Measurements from ENCODE around the gene C1R. TPM values are rescaled to one million over a fixed set of nuclear protein-coding genes. Genes with fewer than 3 reads are reported as not detected.

Gene C1R
- total RNA-seq, 4 donors from 2014 or later: 47.5 to 97.8 (median 74.9) TPM

GRCh38 chr12:7136676-7137075, 44.4 kb upstream of the C1R start:
- DNase-seq (no peak), ATAC-seq (no peak)
- Histone ChIP-seq H3K4me1 (no peaks in the 10 kb centered on the region), H3K36me3 (no peaks in the 10 kb centered on the region), H3K4me3 (no peak overlapping the region), H3K27ac (no peak overlapping the region), H3K27me3 (peaks cover 0 to 4% (median 0%) of the 10 kb centered on the region in 3 donors), H3K9me3 (no peaks in the 10 kb centered on the region)
- in situ Hi-C loops (cut with MboI; ENCODE audit: low sequenced_read_pairs in 4 of 4): no loop called here
- TF ChIP-seq POLR2A (IDR thresholded peaks at IDR 0.05) (no peak), CTCF (IDR thresholded peaks at IDR 0.05 in 4 of 5, conservative IDR thresholded peaks at IDR 0.05 in 1 of 5) (no peak)
- intact Hi-C loops (cut with DNase I; ENCODE audit: low total_unique reads): no loop called here

GRCh38 chr12:7136071-7136470, 43.8 kb upstream of the C1R start:
- H3K36me3 ChIP-seq: no peaks in the 10 kb centered on the region
- intact Hi-C loops (cut with DNase I; ENCODE audit: low total_unique reads) (no loop called here), in situ Hi-C loops (cut with MboI; ENCODE audit: low sequenced_read_pairs in 4 of 4) (no loop called here)
- no peak overlapping the region for H3K27ac ChIP-seq
- DNase-seq: no peak
- no peak overlapping the region for H3K4me3 ChIP-seq
- no peaks in the 10 kb centered on the region for H3K9me3 ChIP-seq
- H3K4me1 ChIP-seq: no peaks in the 10 kb centered on the region
- H3K27me3 ChIP-seq: peaks cover 0 to 6% (median 0%) of the 10 kb centered on the region in 3 donors
- TF ChIP-seq CTCF (IDR thresholded peaks at IDR 0.05 in 4 of 5, conservative IDR thresholded peaks at IDR 0.05 in 1 of 5): no peak
- TF ChIP-seq POLR2A (IDR thresholded peaks at IDR 0.05): no peak
- no peak for ATAC-seq

GRCh38 chr12:7134396-7135166, 42.3 kb upstream of the C1R start:
- in situ Hi-C loops (cut with MboI; ENCODE audit: low sequenced_read_pairs in 4 of 4) (no loop called here), intact Hi-C loops (cut with DNase I; ENCODE audit: low total_unique reads) (no loop called here)
- Histone ChIP-seq H3K4me3 (no peak overlapping the region), H3K36me3 (no peaks in the 10 kb centered on the region), H3K9me3 (no peaks in the 10 kb centered on the region), H3K27ac (no peak overlapping the region), H3K27me3 (peaks cover 7 to 19% (median 13%) of the 10 kb centered on the region in 3 donors), H3K4me1 (peaks cover 8 to 11% of the 10 kb centered on the region in 2 donors)
- DNase-seq (no peak), ATAC-seq (no peak)
- TF ChIP-seq POLR2A (IDR thresholded peaks at IDR 0.05) (no peak), CTCF (IDR thresholded peaks at IDR 0.05 in 4 of 5, conservative IDR thresholded peaks at IDR 0.05 in 1 of 5) (no peak)

GRCh38 chr12:7131502-7131866, 39.2 kb upstream of the C1R start:
- Histone ChIP-seq H3K4me3 (no peak overlapping the region), H3K36me3 (no peaks in the 10 kb centered on the region), H3K4me1 (peaks cover 17 to 18% of the 10 kb centered on the region in 2 donors), H3K9me3 (no peaks in the 10 kb centered on the region), H3K27ac (peak overlapping the region in 1 of 4 donors; percentile 55), H3K27me3 (peaks cover 16 to 31% (median 28%) of the 10 kb centered on the region in 3 donors)
- in situ Hi-C loops (cut with MboI; ENCODE audit: low sequenced_read_pairs in 4 of 4): no loop called here
- no peak for TF ChIP-seq CTCF (IDR thresholded peaks at IDR 0.05 in 4 of 5, conservative IDR thresholded peaks at IDR 0.05 in 1 of 5)
- TF ChIP-seq POLR2A (IDR thresholded peaks at IDR 0.05): no peak
- intact Hi-C loops (cut with DNase I; ENCODE audit: low total_unique reads): no loop called here
- DNase-seq (no peak), ATAC-seq (no peak)

Measured in gastrocnemius medialis (tissue), 4 donors.